Activated B cell treated with CpG ODN at 0.5 μM for 24 hours (primary cell): ENCODE results near the gene MLXIPL. TPM values are rescaled to one million over a fixed set of nuclear protein-coding genes. Genes with fewer than 3 reads are reported as not detected.

Experiments
- ATAC-seq: fragments of 200-7000 bp; cut with Tn5 transposase; one replicate; pipeline ENCODE4 v1.10.0; 2021; ENCODE audit warnings: low read depth, mild to moderate bottlenecking, moderate library complexity
- CTCF ChIA-PET: fragments of 350-600 bp; sonication (Branson Sonifier 250); formaldehyde crosslinking; loops from one replicate; lab custom pipeline; 2021; ENCODE audit warnings: antibody characterized with exemption; lab: Charles Lee
- POLR2A ChIA-PET: fragments of 350-600 bp; sonication (Branson Sonifier 250); formaldehyde crosslinking; loops from one replicate; lab custom pipeline; 2021; ENCODE audit warnings: antibody characterized with exemption; lab: Charles Lee
- DNase-seq: peaks from one replicate; pipeline ENCODE4 v3.0.0; 2022
- H3K27ac Mint-ChIP-seq: one replicate; pipeline ENCODE4 v1.8.0; 2020; ENCODE audit warnings: mixed read lengths
- H3K27me3 Mint-ChIP-seq: one replicate; pipeline ENCODE4 v1.8.0; 2021; ENCODE audit warnings: mixed read lengths
- H3K36me3 Mint-ChIP-seq: one replicate; pipeline ENCODE4 v1.8.0; 2021; ENCODE audit warnings: low read depth, mixed read lengths
- H3K4me1 Mint-ChIP-seq: one replicate; pipeline ENCODE4 v1.8.0; 2021; ENCODE audit warnings: mixed read lengths
- H3K4me3 Mint-ChIP-seq: one replicate; pipeline ENCODE4 v1.8.0; 2020; ENCODE audit warnings: mild to moderate bottlenecking, mixed read lengths
- H3K9me3 Mint-ChIP-seq: one replicate; pipeline ENCODE4 v1.8.0; 2020; ENCODE audit warnings: mixed read lengths
- CTCF ChIP-seq: fragments of 200-600 bp; IDR thresholded peaks from one replicate; pipeline ENCODE4 v1.8.0; 2022; ENCODE audit warnings: antibody characterized with exemption, mild to moderate bottlenecking
- intact Hi-C: fragments of 100-400 bp; cut with micrococcal nuclease; formaldehyde crosslinking; loops from one replicate; pipeline ENCODE4 v1.15.1; 2024
- total RNA-seq: library from RNA; stranded (reverse); gene quantifications from 2 replicates; pipeline ENCODE4 v1.2.3, GENCODE V29; 2022

Gene MLXIPL
- total RNA-seq, 1 donor from 2014 or later: not detected

GRCh38 chr7:73645643-73646174 is 21.4 kb upstream of the MLXIPL start:
- Mint-ChIP-seq H3K4me1 (peaks cover 7% of the 10 kb centered on the region), H3K36me3 (no peaks in the 10 kb centered on the region), H3K4me3 (no peak overlapping the region), H3K27ac (no peak overlapping the region), H3K9me3 (peaks cover 2% of the 10 kb centered on the region), H3K27me3 (peaks cover 44% of the 10 kb centered on the region)
- ChIA-PET POLR2A (no interaction called here), CTCF (interaction anchor here (1.2 kb wide), 1 partner anchor 19 kb away, joined by 3 read pairs; no protein-coding TSS in a partner anchor)
- DNase-seq (no peak), ATAC-seq (no peak)
- TF ChIP-seq CTCF: no peak
- intact Hi-C loops: no loop called here

GRCh38 chr7:73644688-73645286 is 20.5 kb upstream of the MLXIPL start:
- intact Hi-C loops: no loop called here
- H3K4me3 Mint-ChIP-seq: no peak overlapping the region

GRCh38 chr7:73642834-73643233 is 18.5 kb upstream of the MLXIPL start:
- no peaks in the 10 kb centered on the region for H3K36me3 Mint-ChIP-seq
- H3K27me3 Mint-ChIP-seq: peaks cover 26% of the 10 kb centered on the region
- H3K4me1 Mint-ChIP-seq: no peaks in the 10 kb centered on the region
- H3K27ac Mint-ChIP-seq: no peak overlapping the region
- intact Hi-C loops: no loop called here
- H3K4me3 Mint-ChIP-seq: no peak overlapping the region
- no peak for TF ChIP-seq CTCF
- ChIA-PET CTCF (no interaction called here), POLR2A (no interaction called here)
- DNase-seq: no peak
- H3K9me3 Mint-ChIP-seq: peaks cover 2% of the 10 kb centered on the region
- no peak for ATAC-seq

More at GRCh38 chr7:73644688-73645286, 20.5 kb upstream of the MLXIPL start:
- POLR2A ChIA-PET: no interaction called here
- Mint-ChIP-seq H3K27ac (no peak overlapping the region), H3K27me3 (peaks cover 36% of the 10 kb centered on the region), H3K36me3 (no peaks in the 10 kb centered on the region), H3K9me3 (peaks cover 2% of the 10 kb centered on the region), H3K4me1 (peaks cover 7% of the 10 kb centered on the region)
- no peak for ATAC-seq
- CTCF ChIA-PET: interaction anchor here (1.2 kb wide), 1 partner anchor 20 kb away, joined by 3 read pairs; no protein-coding TSS in a partner anchor
- no peak for TF ChIP-seq CTCF
- DNase-seq: no peak

GRCh38 chr7:73638911-73639310 is 14.6 kb upstream of the MLXIPL start:
- DNase-seq (no peak), ATAC-seq (no peak)
- Mint-ChIP-seq H3K27ac (no peak overlapping the region), H3K27me3 (peaks cover 21% of the 10 kb centered on the region), H3K36me3 (no peaks in the 10 kb centered on the region), H3K9me3 (peaks cover 2% of the 10 kb centered on the region), H3K4me3 (no peak overlapping the region), H3K4me1 (no peaks in the 10 kb centered on the region)
- ChIA-PET CTCF (no interaction called here), POLR2A (no interaction called here)
- intact Hi-C loops: no loop called here
- no peak for TF ChIP-seq CTCF

GRCh38 chr7:73635428-73636200 is 11.3 kb upstream of the MLXIPL start:
- TF ChIP-seq CTCF: no peak
- H3K27me3 Mint-ChIP-seq: peaks cover 36% of the 10 kb centered on the region
- H3K36me3 Mint-ChIP-seq: no peaks in the 10 kb centered on the region
- no peak for ATAC-seq
- H3K4me1 Mint-ChIP-seq: no peaks in the 10 kb centered on the region
- DNase-seq: no peak
- intact Hi-C loops: no loop called here
- ChIA-PET CTCF (no interaction called here), POLR2A (no interaction called here)
- H3K9me3 Mint-ChIP-seq: no peaks in the 10 kb centered on the region
- H3K4me3 Mint-ChIP-seq: no peak overlapping the region
- no peak overlapping the region for H3K27ac Mint-ChIP-seq
